ENCODE results near the gene UMODL1. TPM values are rescaled to one million over a fixed set of nuclear protein-coding genes. Genes with fewer than 3 reads are reported as not detected.

Gene UMODL1
- total RNA-seq, 1 donor from 2014 or later: not detected

GRCh38 chr21:42030311-42030710, 40.8 kb upstream of the UMODL1 start:
- Mint-ChIP-seq H3K27ac (no peak overlapping the region), H3K4me3 (no peak overlapping the region), H3K9me3 (peaks cover 3% of the 10 kb centered on the region), H3K27me3 (ENCODE audit: insufficient read depth, low read depth) (peaks cover 13% of the 10 kb centered on the region), H3K4me1 (peaks cover 20% of the 10 kb centered on the region), H3K36me3 (no peaks in the 10 kb centered on the region)
- no peak overlapping the region for H3K9ac ChIP-seq
- no peaks in the 10 kb centered on the region for H3K9me3 ChIP-seq (ENCODE audit: low read depth)
- peaks cover 7% of the 10 kb centered on the region for H3K4me1 ChIP-seq
- no peak overlapping the region for H2AFZ ChIP-seq (replicated peaks)
- TF ChIP-seq CTCF (IDR thresholded peaks at IDR 0.05): no peak
- H3K27me3 ChIP-seq: no peaks in the 10 kb centered on the region
- H3K27ac ChIP-seq: no peak overlapping the region
- H4K20me1 ChIP-seq (ENCODE audit: low read depth): no peaks in the 10 kb centered on the region
- no peaks in the 10 kb centered on the region for H3K36me3 ChIP-seq
- H3F3A ChIP-seq (ENCODE audit: low read depth): no peaks in the 10 kb centered on the region
- DNase-seq (ENCODE audit: low spot score): no peak
- H3K4me3 ChIP-seq: no peak overlapping the region
- no peak overlapping the region for H3K4me2 ChIP-seq
- no peaks in the 10 kb centered on the region for H3K79me2 ChIP-seq (ENCODE audit: low read depth)

DNA sequence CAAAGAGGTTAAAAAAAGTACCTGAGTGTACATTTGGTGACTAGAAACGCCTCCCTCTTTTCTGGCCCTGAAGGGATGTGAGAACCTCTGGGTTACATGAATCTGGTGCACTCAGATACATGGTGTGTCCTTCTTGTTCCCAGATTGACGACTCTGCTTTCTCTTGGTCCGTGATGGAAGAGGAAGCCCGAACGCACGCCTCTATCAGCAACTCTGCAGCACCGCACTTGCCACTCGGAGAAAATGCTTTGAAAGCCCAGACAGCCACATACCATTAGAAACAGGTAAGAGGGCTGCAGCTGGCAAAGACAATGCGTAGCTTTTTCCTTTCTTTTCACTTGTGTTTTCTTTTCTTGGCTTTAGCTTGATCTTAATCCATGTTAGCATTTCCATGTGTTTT, 39.9 kb upstream of the UMODL1 start:
- Histone ChIP-seq H3K9ac (no peak overlapping the region), H3K79me2 (ENCODE audit: low read depth) (no peaks in the 10 kb centered on the region), H4K20me1 (ENCODE audit: low read depth) (no peaks in the 10 kb centered on the region), H3K9me3 (ENCODE audit: low read depth) (no peaks in the 10 kb centered on the region), H3K4me3 (no peak overlapping the region), H3K4me2 (no peak overlapping the region), H3K4me1 (peaks cover 7% of the 10 kb centered on the region), H3K27ac (no peak overlapping the region), H3K36me3 (no peaks in the 10 kb centered on the region), H3K27me3 (no peaks in the 10 kb centered on the region), H2AFZ (replicated peaks) (no peak overlapping the region), H3F3A (ENCODE audit: low read depth) (no peaks in the 10 kb centered on the region)
- no peak for DNase-seq (ENCODE audit: low spot score)
- Mint-ChIP-seq H3K4me1 (peaks cover 11% of the 10 kb centered on the region), H3K4me3 (no peak overlapping the region), H3K36me3 (no peaks in the 10 kb centered on the region), H3K27me3 (ENCODE audit: insufficient read depth, low read depth) (peaks cover 14% of the 10 kb centered on the region), H3K9me3 (peaks cover 3% of the 10 kb centered on the region), H3K27ac (peak overlapping the region; percentile 41)
- no peak for TF ChIP-seq CTCF (IDR thresholded peaks at IDR 0.05)
- no peak for TF ChIP-seq EZH2phosphoT487 (IDR thresholded peaks at IDR 0.05)
- TF ChIP-seq EZH2 (IDR thresholded peaks at IDR 0.05): no peak

GRCh38 chr21:42031816-42032215, 39.3 kb upstream of the UMODL1 start:
- peaks cover 7% of the 10 kb centered on the region for H3K4me1 ChIP-seq
- no peak overlapping the region for H3K27ac ChIP-seq
- no peaks in the 10 kb centered on the region for H3F3A ChIP-seq (ENCODE audit: low read depth)
- H3K4me2 ChIP-seq: no peak overlapping the region
- Mint-ChIP-seq H3K4me3 (no peak overlapping the region), H3K9me3 (peaks cover 3% of the 10 kb centered on the region), H3K4me1 (peaks cover 6% of the 10 kb centered on the region), H3K27me3 (ENCODE audit: insufficient read depth, low read depth) (peaks cover 16% of the 10 kb centered on the region), H3K27ac (no peak overlapping the region), H3K36me3 (no peaks in the 10 kb centered on the region)
- TF ChIP-seq EZH2phosphoT487 (IDR thresholded peaks at IDR 0.05): no peak
- TF ChIP-seq EZH2 (IDR thresholded peaks at IDR 0.05): no peak
- no peak for TF ChIP-seq CTCF (IDR thresholded peaks at IDR 0.05)
- no peak overlapping the region for H3K4me3 ChIP-seq
- DNase-seq (ENCODE audit: low spot score): no peak
- H3K27me3 ChIP-seq: no peaks in the 10 kb centered on the region
- no peak overlapping the region for H3K9ac ChIP-seq
- no peaks in the 10 kb centered on the region for H3K79me2 ChIP-seq (ENCODE audit: low read depth)
- H4K20me1 ChIP-seq (ENCODE audit: low read depth): no peaks in the 10 kb centered on the region
- H3K36me3 ChIP-seq: no peaks in the 10 kb centered on the region
- no peaks in the 10 kb centered on the region for H3K9me3 ChIP-seq (ENCODE audit: low read depth)
- H2AFZ ChIP-seq (replicated peaks): peak overlapping the region; percentile 22

DNA sequence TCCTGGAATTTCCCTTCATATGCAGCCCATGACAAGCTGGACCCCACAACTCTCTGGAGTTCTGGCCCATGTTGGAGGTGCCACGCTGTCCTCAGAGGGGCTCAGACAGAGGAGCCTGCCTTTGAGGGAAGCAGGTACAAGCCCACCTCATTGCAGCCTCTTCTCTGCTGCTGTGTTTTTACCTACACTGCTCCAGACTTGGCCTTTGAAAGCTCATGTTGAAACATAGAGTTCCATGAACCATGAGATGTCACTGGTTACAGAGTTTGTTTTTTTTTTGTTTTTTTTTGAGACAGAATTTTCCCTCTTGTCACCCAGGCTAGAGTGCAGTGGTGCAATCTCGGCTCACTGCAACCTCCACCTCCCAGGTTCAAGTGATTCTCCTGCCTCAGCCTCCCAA, 38.9 kb upstream of the UMODL1 start:
- no peak overlapping the region for H2AFZ ChIP-seq (replicated peaks)
- no peak overlapping the region for H3K27ac Mint-ChIP-seq

More for the DNA sequence above, 38.9 kb upstream of the UMODL1 start:
- Histone ChIP-seq H3K4me1 (peaks cover 7% of the 10 kb centered on the region), H3F3A (ENCODE audit: low read depth) (no peaks in the 10 kb centered on the region), H3K27ac (no peak overlapping the region), H3K79me2 (ENCODE audit: low read depth) (no peaks in the 10 kb centered on the region), H3K9me3 (ENCODE audit: low read depth) (no peaks in the 10 kb centered on the region), H3K36me3 (no peaks in the 10 kb centered on the region), H3K9ac (no peak overlapping the region), H3K4me3 (no peak overlapping the region), H3K27me3 (no peaks in the 10 kb centered on the region), H3K4me2 (no peak overlapping the region), H4K20me1 (ENCODE audit: low read depth) (no peaks in the 10 kb centered on the region)
- Mint-ChIP-seq H3K27me3 (ENCODE audit: insufficient read depth, low read depth) (peaks cover 14% of the 10 kb centered on the region), H3K4me1 (peaks cover 5% of the 10 kb centered on the region), H3K4me3 (no peak overlapping the region), H3K9me3 (peaks cover 3% of the 10 kb centered on the region), H3K36me3 (no peaks in the 10 kb centered on the region)
- DNase-seq (ENCODE audit: low spot score): no peak
- no peak for TF ChIP-seq EZH2phosphoT487 (IDR thresholded peaks at IDR 0.05)
- no peak for TF ChIP-seq EZH2 (IDR thresholded peaks at IDR 0.05)
- TF ChIP-seq CTCF (IDR thresholded peaks at IDR 0.05): no peak
